GM18508 (cell line): Measurements from ENCODE around the gene CDH19.

ENCODE experiments used
- ATAC-seq: cut with Tn5 transposase; IDR thresholded peaks from one replicate; pipeline ENCODE4 v1.9.1; 2021; ENCODE audit warnings: moderate number of reproducible peaks; ENCODE audit not compliant: insufficient read depth, unreplicated experiment

CDH19 gene

GRCh38 chr18:66571845-66572244 lies 32.0 kb downstream of the CDH19 start:
- ATAC-seq = no peak

GRCh38 chr18:66566616-66567015 lies 37.3 kb downstream of the CDH19 start:
- ATAC-seq = no peak

GRCh38 chr18:66564236-66564635 lies 39.7 kb downstream of the CDH19 start:
- no peak for ATAC-seq

- ATAC-seq = no peak
Measured at GRCh38 chr18:66562279-66562678, 41.6 kb downstream of the CDH19 start.

GRCh38 chr18:66560094-66560493 lies 43.8 kb downstream of the CDH19 start:
- no peak for ATAC-seq

GRCh38 chr18:66558773-66559172 lies 45.1 kb downstream of the CDH19 start:
- ATAC-seq = no peak

- ATAC-seq = no peak
Measured at GRCh38 chr18:66557091-66557490, 46.8 kb downstream of the CDH19 start.

- no peak for ATAC-seq
Measured at GRCh38 chr18:66555585-66555984, 48.3 kb downstream of the CDH19 start.

GRCh38 chr18:66553824-66554223 lies 50.1 kb downstream of the CDH19 start:
- no peak for ATAC-seq

- ATAC-seq = no peak
Measured at GRCh38 chr18:66550366-66550765, 53.5 kb downstream of the CDH19 start.

GRCh38 chr18:66548747-66549146 lies 55.1 kb downstream of the CDH19 start:
- no peak for ATAC-seq

- ATAC-seq = no peak
Measured at GRCh38 chr18:66534110-66534509, 69.8 kb downstream of the CDH19 start.

GRCh38 chr18:66533693-66534092 lies 70.2 kb downstream of the CDH19 start:
- no peak for ATAC-seq

GRCh38 chr18:66523219-66523991 lies 80.5 kb downstream of the CDH19 start:
- ATAC-seq = no peak

- ATAC-seq = no peak
Measured at GRCh38 chr18:66513996-66514395, 89.9 kb downstream of the CDH19 start.

- no peak for ATAC-seq
Measured at GRCh38 chr18:66511792-66512191, 92.1 kb downstream of the CDH19 start.

- ATAC-seq = no peak
Measured at GRCh38 chr18:66511289-66511688, 92.6 kb downstream of the CDH19 start.

- no peak for ATAC-seq
Measured at GRCh38 chr18:66510357-66511045, 93.4 kb downstream of the CDH19 start.

- ATAC-seq = no peak
Measured at GRCh38 chr18:66508937-66509336, 95.0 kb downstream of the CDH19 start.

GRCh38 chr18:66506178-66506577 lies 97.7 kb downstream of the CDH19 start:
- ATAC-seq = no peak

GRCh38 chr18:66497351-66497750 lies 106.5 kb downstream of the CDH19 start:
- ATAC-seq = no peak

- ATAC-seq = no peak
Measured at GRCh38 chr18:66495844-66496243, 108.0 kb downstream of the CDH19 start.
